PC-3 (cell line): ENCODE results near the gene AFDN. TPM values are rescaled to one million over a fixed set of nuclear protein-coding genes. Genes with fewer than 3 reads are reported as not detected.

Source experiments
- ATAC-seq: fragments of 200-7000 bp; cut with Tn5 transposase; 2 replicates; pipeline ENCODE4 v1.9.1; 2020; ENCODE audit warnings: mild to moderate bottlenecking, moderate library complexity
- BruUV-seq: library from RNA; stranded (reverse); fragments of 400-500 nt; replicated peaks from 2 replicates; lab custom pipeline; 2021; lab: Mats Ljungman, UMichigan
- CTCF ChIA-PET: fragments of 300-600 bp; sonication (Branson Sonifier 250); formaldehyde crosslinking; loops from one replicate; lab custom pipeline; 2022; ENCODE audit warnings: antibody characterized with exemption; lab: Charles Lee
- POLR2A ChIA-PET: fragments of 300-600 bp; sonication (Branson Sonifier 250); formaldehyde crosslinking; loops from one replicate; lab custom pipeline; 2022; ENCODE audit warnings: antibody characterized with exemption; ENCODE audit not compliant: unreplicated experiment; lab: Charles Lee
- DNase-seq: peaks from one replicate; pipeline ENCODE4 v3.0.0-alpha.2; 2015
- H2AFZ ChIP-seq: fragments of 300-600 bp; sonication (generic); 2 replicates; pipeline ENCODE4 v1.6.0; 2016; ENCODE audit warnings: antibody characterized with exemption, low read length
- H3F3A ChIP-seq: fragments of 300-600 bp; sonication (generic); one replicate; pipeline ENCODE4 v1.6.0; 2017; ENCODE audit warnings: antibody characterized with exemption, low read length, control low read depth, mild to moderate bottlenecking; ENCODE audit not compliant: unreplicated experiment
- H3K27ac ChIP-seq: fragments of 300-600 bp; sonication (generic); 2 replicates; pipeline ENCODE4 v1.5.1; 2016; ENCODE audit warnings: mild to moderate bottlenecking, low read length
- H3K27me3 ChIP-seq: fragments of 300-600 bp; sonication (generic); 2 replicates; pipeline ENCODE4 v1.6.1; 2016; ENCODE audit warnings: low read length, mixed read lengths
- H3K36me3 ChIP-seq: fragments of 300-600 bp; sonication (generic); 2 replicates; pipeline ENCODE4 v1.6.1; 2016; ENCODE audit warnings: low read depth, mixed run types, low read length, mixed read lengths
- H3K4me1 ChIP-seq: fragments of 300-600 bp; sonication (generic); 2 replicates; pipeline ENCODE4 v1.5.1; 2016; ENCODE audit warnings: low read length; ENCODE audit not compliant: insufficient read depth
- H3K4me2 ChIP-seq: fragments of 300-600 bp; sonication (generic); 2 replicates; pipeline ENCODE4 v1.6.0; 2016; ENCODE audit warnings: low read length
- H3K4me3 ChIP-seq: fragments of 300-600 bp; sonication (generic); 2 replicates; pipeline ENCODE4 v1.5.1; 2016; ENCODE audit warnings: mild to moderate bottlenecking, low read length, mixed read lengths
- H3K79me2 ChIP-seq: fragments of 300-600 bp; sonication (generic); 2 replicates; pipeline ENCODE4 v1.6.1; 2017; ENCODE audit warnings: low read length, mixed read lengths
- H3K9ac ChIP-seq: fragments of 300-600 bp; sonication (generic); 2 replicates; pipeline ENCODE4 v1.6.0; 2016; ENCODE audit warnings: mild to moderate bottlenecking, low read length
- H3K9me2 ChIP-seq: fragments of 300-600 bp; sonication (generic); replicated peaks from 2 replicates; pipeline ENCODE4 v1.6.1; 2016; ENCODE audit warnings: mixed run types, low read length, mixed read lengths
- H3K9me3 ChIP-seq: fragments of 300-600 bp; sonication (generic); 2 replicates; pipeline ENCODE4 v1.6.1; 2016; ENCODE audit warnings: low read length, mixed read lengths
- H4K20me1 ChIP-seq: fragments of 300-600 bp; sonication (generic); 2 replicates; pipeline ENCODE4 v1.6.1; 2016; ENCODE audit warnings: low read length, mixed read lengths
- CTCF ChIP-seq: fragments of 300-600 bp; sonication (generic); conservative IDR thresholded peaks from 2 replicates; pipeline ENCODE4 v1.5.1; 2017; ENCODE audit warnings: antibody characterized with exemption, low read depth, mild to moderate bottlenecking, low read length
- EZH2 ChIP-seq: fragments of 300-600 bp; sonication (generic); IDR thresholded peaks from one replicate; pipeline ENCODE4 v1.6.1; 2017; ENCODE audit warnings: antibody characterized with exemption, mild to moderate bottlenecking, low read length; ENCODE audit not compliant: unreplicated experiment
- EZH2phosphoT487 ChIP-seq: fragments of 300-600 bp; sonication (generic); IDR thresholded peaks from 2 replicates; pipeline ENCODE4 v1.6.1; 2018; ENCODE audit warnings: mild to moderate bottlenecking, antibody characterized with exemption, low read length, borderline replicate concordance
- intact Hi-C: fragments of 100-400 bp; cut with micrococcal nuclease; formaldehyde crosslinking; loops from 2 replicates; pipeline ENCODE4 v1.9.0; 2023
- total RNA-seq: library from RNA; depleted of rRNA; stranded (reverse); fragments of >200 nt; gene quantifications from 2 replicates; pipeline ENCODE4 v1.2.3, GENCODE V29; 2014

The AFDN gene
- total RNA-seq, 1 experiment from 2014 or later: 37.1 TPM

GRCh38 chr6:167838207-167838748, 11.6 kb downstream of the AFDN start:
- Histone ChIP-seq H3K4me3 (no peak overlapping the region), H2AFZ (no peak overlapping the region), H3K79me2 (peaks cover 100% of the 10 kb centered on the region), H3K27me3 (no peaks in the 10 kb centered on the region), H3K36me3 (no peaks in the 10 kb centered on the region), H3K9me2 (no peaks in the 10 kb centered on the region), H3K9me3 (no peaks in the 10 kb centered on the region), H3K4me2 (no peak overlapping the region), H4K20me1 (peaks cover 17% of the 10 kb centered on the region), H3K27ac (no peak overlapping the region), H3K9ac (no peak overlapping the region), H3K4me1 (peaks cover 21% of the 10 kb centered on the region), H3F3A (no peaks in the 10 kb centered on the region)
- no TSS peak for BruUV-seq
- ChIA-PET CTCF (no interaction called here), POLR2A (no interaction called here)
- TF ChIP-seq CTCF: no peak
- no peak for TF ChIP-seq EZH2
- TF ChIP-seq EZH2phosphoT487: no peak
- intact Hi-C loops: no loop called here
- DNase-seq: no peak
- ATAC-seq: no peak

GRCh38 chr6:167839343-167839742, 12.6 kb downstream of the AFDN start:
- Histone ChIP-seq H3K4me3 (no peak overlapping the region), H3K27ac (no peak overlapping the region), H4K20me1 (peaks cover 14% of the 10 kb centered on the region), H3K36me3 (no peaks in the 10 kb centered on the region), H3K4me1 (peaks cover 19% of the 10 kb centered on the region), H3K79me2 (peaks cover 99% of the 10 kb centered on the region), H3K4me2 (no peak overlapping the region), H3K9me3 (no peaks in the 10 kb centered on the region), H2AFZ (no peak overlapping the region), H3K9me2 (no peaks in the 10 kb centered on the region), H3K27me3 (no peaks in the 10 kb centered on the region), H3F3A (no peaks in the 10 kb centered on the region), H3K9ac (no peak overlapping the region)
- intact Hi-C loops: no loop called here
- DNase-seq (no peak), ATAC-seq (no peak)
- ChIA-PET CTCF (no interaction called here), POLR2A (no interaction called here)
- TF ChIP-seq EZH2 (no peak), EZH2phosphoT487 (no peak), CTCF (no peak)
- no TSS peak for BruUV-seq

GRCh38 chr6:167839755-167840154, 13.0 kb downstream of the AFDN start:
- H3K27ac ChIP-seq: no peak overlapping the region
- no peak for TF ChIP-seq EZH2phosphoT487
- TF ChIP-seq CTCF: no peak
- no peak for TF ChIP-seq EZH2
- no peaks in the 10 kb centered on the region for H3K9me2 ChIP-seq
- POLR2A ChIA-PET: no interaction called here
- CTCF ChIA-PET: no interaction called here
- no peak overlapping the region for H3K4me2 ChIP-seq
- DNase-seq (no peak), ATAC-seq (no peak)
- no peaks in the 10 kb centered on the region for H3K27me3 ChIP-seq
- no peaks in the 10 kb centered on the region for H3F3A ChIP-seq
- no peak overlapping the region for H3K4me3 ChIP-seq
- intact Hi-C loops: no loop called here
- peaks cover 19% of the 10 kb centered on the region for H3K4me1 ChIP-seq
- no peak overlapping the region for H3K9ac ChIP-seq
- no peaks in the 10 kb centered on the region for H3K36me3 ChIP-seq
- no peak overlapping the region for H2AFZ ChIP-seq
- peaks cover 99% of the 10 kb centered on the region for H3K79me2 ChIP-seq
- peaks cover 14% of the 10 kb centered on the region for H4K20me1 ChIP-seq
- BruUV-seq: no TSS peak
- no peaks in the 10 kb centered on the region for H3K9me3 ChIP-seq
